GM06990 (cell line): Measurements from ENCODE around the gene RAPGEF2.

ENCODE experiments used
- DNase-seq: peaks from one replicate; pipeline ENCODE4 v3.0.0-alpha.2; 2011; ENCODE audit not compliant: insufficient read length; ENCODE audit errors: extremely low read depth
- H3K27me3 ChIP-seq: replicated peaks from 2 replicates; pipeline ENCODE4 v1.6.0; 2011; ENCODE audit warnings: low read length; ENCODE audit not compliant: control insufficient read depth, insufficient read depth
- H3K36me3 ChIP-seq: 2 replicates; pipeline ENCODE4 v1.5.1; 2011; ENCODE audit warnings: low read length; ENCODE audit not compliant: control insufficient read depth, insufficient read depth
- H3K4me3 ChIP-seq: replicated peaks from 2 replicates; pipeline ENCODE4 v1.5.1; 2011; ENCODE audit warnings: low read depth, mild to moderate bottlenecking, control low read depth, low read length
- CTCF ChIP-seq: IDR thresholded peaks from 2 replicates; pipeline ENCODE4 v1.5.1; 2011; ENCODE audit warnings: low read length, control low read depth, mild to moderate bottlenecking, inconsistent platforms; ENCODE audit not compliant: insufficient read depth, poor library complexity, severe bottlenecking

The RAPGEF2 gene

GRCh38 chr4:159121371-159121770, 18.5 kb downstream of the RAPGEF2 start:
- no peak for DNase-seq
- no peaks in the 10 kb centered on the region for H3K36me3 ChIP-seq
- no peak overlapping the region for H3K4me3 ChIP-seq
- TF ChIP-seq CTCF = no peak
- no peaks in the 10 kb centered on the region for H3K27me3 ChIP-seq

- no peak for DNase-seq
- no peak overlapping the region for H3K4me3 ChIP-seq
- no peaks in the 10 kb centered on the region for H3K36me3 ChIP-seq
- no peaks in the 10 kb centered on the region for H3K27me3 ChIP-seq
- no peak for TF ChIP-seq CTCF
Measured at GRCh38 chr4:159126716-159127115, 23.8 kb downstream of the RAPGEF2 start.

- no peak overlapping the region for H3K4me3 ChIP-seq
- no peak for DNase-seq
- no peaks in the 10 kb centered on the region for H3K36me3 ChIP-seq
- no peak for TF ChIP-seq CTCF
- no peaks in the 10 kb centered on the region for H3K27me3 ChIP-seq
Measured at GRCh38 chr4:159127745-159128518, 25.1 kb downstream of the RAPGEF2 start.

- no peak for TF ChIP-seq CTCF
- Histone ChIP-seq H3K4me3 (no peak overlapping the region), H3K27me3 (no peaks in the 10 kb centered on the region), H3K36me3 (no peaks in the 10 kb centered on the region)
- no peak for DNase-seq
Measured at GRCh38 chr4:159129814-159130550, 27.1 kb downstream of the RAPGEF2 start.

- no peak for DNase-seq
- TF ChIP-seq CTCF = no peak
- Histone ChIP-seq H3K27me3 (no peaks in the 10 kb centered on the region), H3K4me3 (no peak overlapping the region), H3K36me3 (no peaks in the 10 kb centered on the region)
Measured at GRCh38 chr4:159131564-159131963, 28.7 kb downstream of the RAPGEF2 start.
